A673 (cell line): ENCODE results near the gene ZSWIM8.

Source experiments
- CTCF ChIP-seq: fragments of 300-800, 200-600 bp; sonication (generic); conservative IDR thresholded peaks from 2 replicates; pipeline ENCODE4 v1.5.1; 2017; ENCODE audit warnings: low read depth, mild to moderate bottlenecking, antibody characterized with exemption, low read length, moderate library complexity, mixed read lengths
- EZH2 ChIP-seq: fragments of 200-600 bp; sonication (generic); IDR thresholded peaks from 2 replicates; pipeline ENCODE4 v1.6.1; 2017; ENCODE audit warnings: borderline replicate concordance, low read depth, mild to moderate bottlenecking, mixed read lengths, antibody characterized with exemption, low read length; ENCODE audit not compliant: poor library complexity, severe bottlenecking

- TF ChIP-seq CTCF (no peak), EZH2 (no peak)
Measured at GRCh38 chr10:73746721-73747120, 38.7 kb upstream of the ZSWIM8 start.
